HG03025 (cell line): ENCODE results near the gene OR10J5.

ENCODE experiments used
- ATAC-seq: cut with Tn5 transposase; IDR thresholded peaks from one replicate; pipeline ENCODE4 v1.9.1; 2021; ENCODE audit warnings: mild to moderate bottlenecking, moderate library complexity; ENCODE audit not compliant: unreplicated experiment, low FRiP score

OR10J5 gene

GRCh38 chr1:159492575-159493323 lies 43.1 kb downstream of the OR10J5 start:
- ATAC-seq = no peak
